KMS-11 (cell line): ENCODE measurements around the gene ADAMTS8.

ENCODE experiments used
- H2AFZ ChIP-seq: fragments of 200-600 bp; sonication (generic); 2 replicates; pipeline ENCODE4 v1.6.1; 2016; ENCODE audit warnings: antibody characterized with exemption, mixed run types, low read depth
- H3K27ac ChIP-seq: fragments of 200-600 bp; sonication (generic); 2 replicates; pipeline ENCODE4 v1.6.1; 2016; ENCODE audit warnings: mild to moderate bottlenecking, mixed run types
- H3K27me3 ChIP-seq: fragments of 200-600 bp; sonication (generic); 2 replicates; pipeline ENCODE4 v1.6.1; 2017; ENCODE audit warnings: mild to moderate bottlenecking, low read depth, mixed run types, moderate library complexity; ENCODE audit not compliant: insufficient read depth
- H3K36me3 ChIP-seq: fragments of 200-600 bp; sonication (generic); 2 replicates; pipeline ENCODE4 v1.6.1; 2017; ENCODE audit warnings: mild to moderate bottlenecking, mixed run types; ENCODE audit not compliant: insufficient read depth
- H3K4me1 ChIP-seq: fragments of 200-600 bp; sonication (generic); 2 replicates; pipeline ENCODE4 v1.6.1; 2016; ENCODE audit warnings: mild to moderate bottlenecking, low read depth, mixed run types; ENCODE audit not compliant: poor library complexity, severe bottlenecking
- H3K4me2 ChIP-seq: fragments of 200-600 bp; sonication (generic); 2 replicates; pipeline ENCODE4 v1.7.0; 2016; ENCODE audit warnings: mild to moderate bottlenecking, mixed run types
- H3K4me3 ChIP-seq: fragments of 200-600 bp; sonication (generic); IDR thresholded peaks from 2 replicates; pipeline ENCODE4 v1.6.1; 2017; ENCODE audit warnings: low read depth, low read length, mixed read lengths; ENCODE audit not compliant: insufficient read depth
- H3K79me2 ChIP-seq: fragments of 200-600 bp; sonication (generic); 2 replicates; pipeline ENCODE4 v1.6.1; 2016; ENCODE audit warnings: low read depth, mixed run types; ENCODE audit not compliant: insufficient read depth
- H3K9ac ChIP-seq: fragments of 200-600 bp; sonication (generic); 2 replicates; pipeline ENCODE4 v1.6.1; 2016; ENCODE audit warnings: mild to moderate bottlenecking, mixed run types
- H4K20me1 ChIP-seq: fragments of 200-600 bp; sonication (generic); 2 replicates; pipeline ENCODE4 v1.6.1; 2016; ENCODE audit warnings: mild to moderate bottlenecking, mixed run types; ENCODE audit not compliant: insufficient read depth
- CTCF ChIP-seq: fragments of 200-600 bp; sonication (generic); conservative IDR thresholded peaks from 2 replicates; pipeline ENCODE4 v1.6.1; 2017; ENCODE audit warnings: low read depth, mild to moderate bottlenecking, antibody characterized with exemption, low read length, moderate library complexity, mixed read lengths

The ADAMTS8 gene

GRCh38 chr11:130452176-130452575 lies 23.8 kb upstream of the ADAMTS8 start:
- Histone ChIP-seq H3K36me3 (no peaks in the 10 kb centered on the region), H4K20me1 (no peaks in the 10 kb centered on the region), H3K9ac (no peak overlapping the region), H3K4me1 (no peaks in the 10 kb centered on the region), H3K79me2 (no peaks in the 10 kb centered on the region), H3K27ac (no peak overlapping the region), H3K4me2 (no peak overlapping the region), H3K27me3 (no peaks in the 10 kb centered on the region), H2AFZ (no peak overlapping the region), H3K4me3 (no peak overlapping the region)
- TF ChIP-seq CTCF, result no peak

DNA sequence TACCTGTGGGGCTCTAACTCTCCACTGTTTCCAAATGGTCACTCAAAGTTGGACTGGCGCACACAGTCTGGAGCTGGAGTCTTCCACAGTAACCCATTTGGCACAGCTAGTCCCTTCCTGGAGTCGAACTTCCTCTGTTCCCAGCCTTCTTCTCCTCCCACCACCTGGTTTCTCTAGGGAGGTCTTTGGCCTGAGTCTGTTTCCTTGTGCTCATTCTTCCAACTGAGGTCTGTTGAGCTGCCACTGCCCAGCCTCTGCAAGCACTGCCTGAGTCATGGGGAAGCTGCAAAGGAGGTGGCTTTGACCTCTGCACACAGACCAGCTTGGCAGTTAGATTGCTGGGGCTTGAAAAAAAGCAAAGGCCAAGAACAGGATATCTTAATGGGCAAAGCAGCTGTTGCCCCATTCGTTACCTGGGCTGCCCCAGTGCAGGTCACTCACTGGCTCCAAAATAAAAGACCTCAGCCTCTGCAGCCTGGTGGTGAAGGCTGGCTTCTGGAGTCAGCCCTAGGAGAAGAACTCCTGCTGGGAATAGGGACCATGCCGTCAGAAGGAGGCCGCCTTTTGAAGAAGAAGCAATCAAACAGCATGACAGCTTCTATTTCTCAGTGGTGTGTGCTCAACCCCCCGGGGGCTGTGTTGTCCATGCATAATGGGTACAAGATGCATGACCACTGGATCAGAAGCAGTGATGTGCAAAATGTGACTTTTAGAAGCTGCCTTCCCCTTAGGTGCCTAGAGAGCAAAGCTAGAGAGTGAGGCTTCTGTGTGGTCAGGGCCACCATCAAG lies 23.0 kb upstream of the ADAMTS8 start:
- Histone ChIP-seq H3K4me3 (no peak overlapping the region), H3K79me2 (no peaks in the 10 kb centered on the region), H3K4me2 (no peak overlapping the region), H3K27me3 (no peaks in the 10 kb centered on the region), H3K4me1 (no peaks in the 10 kb centered on the region), H3K27ac (no peak overlapping the region), H2AFZ (no peak overlapping the region), H3K36me3 (no peaks in the 10 kb centered on the region), H4K20me1 (no peaks in the 10 kb centered on the region), H3K9ac (no peak overlapping the region)
- no peak for TF ChIP-seq CTCF

DNA sequence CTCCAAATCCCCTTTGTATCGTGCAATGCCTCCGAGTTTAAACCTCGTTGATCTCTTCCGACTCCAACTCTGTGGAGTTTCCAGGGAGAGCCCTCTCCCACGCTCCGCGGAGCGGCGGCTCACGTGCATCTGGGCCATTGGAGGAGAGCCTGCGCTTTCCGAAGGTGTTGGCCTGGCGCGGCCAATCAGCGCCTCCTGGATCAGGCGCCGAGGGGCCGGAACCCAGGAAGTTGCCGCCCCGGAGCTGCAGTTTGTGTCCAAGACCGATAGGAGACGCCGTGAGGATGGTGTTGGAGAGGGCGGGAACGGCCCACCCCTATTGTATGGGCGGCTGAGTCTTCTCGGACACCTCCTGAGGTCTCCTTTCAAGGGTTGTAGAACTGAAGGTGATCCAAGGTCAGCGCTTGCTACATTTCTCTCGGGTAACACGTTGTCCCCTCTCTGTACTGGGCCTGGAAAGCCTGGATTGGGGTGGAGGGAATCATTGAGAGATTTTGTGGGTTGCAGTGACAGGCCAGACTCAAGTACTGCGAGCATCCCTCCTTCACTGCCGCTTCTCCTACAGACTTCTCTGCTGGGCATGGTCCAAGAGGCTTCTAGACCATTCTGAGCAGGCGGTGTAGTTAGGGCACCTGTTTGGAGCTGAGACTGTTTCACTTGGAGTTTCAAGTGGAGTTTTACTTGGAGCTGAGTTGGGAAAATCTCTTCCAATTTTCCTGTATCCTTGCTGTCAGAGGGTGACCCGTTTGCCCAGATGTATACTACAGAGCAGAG lies 21.8 kb upstream of the ADAMTS8 start:
- H3K4me1 ChIP-seq, result no peaks in the 10 kb centered on the region
- H3K27me3 ChIP-seq, result no peaks in the 10 kb centered on the region
- H4K20me1 ChIP-seq, result no peaks in the 10 kb centered on the region
- no peak overlapping the region for H3K4me3 ChIP-seq
- H3K9ac ChIP-seq, result no peak overlapping the region
- H3K27ac ChIP-seq, result no peak overlapping the region
- H3K36me3 ChIP-seq, result no peaks in the 10 kb centered on the region
- no peak overlapping the region for H2AFZ ChIP-seq
- H3K79me2 ChIP-seq, result no peaks in the 10 kb centered on the region
- H3K4me2 ChIP-seq, result no peak overlapping the region
- TF ChIP-seq CTCF, result no peak

DNA sequence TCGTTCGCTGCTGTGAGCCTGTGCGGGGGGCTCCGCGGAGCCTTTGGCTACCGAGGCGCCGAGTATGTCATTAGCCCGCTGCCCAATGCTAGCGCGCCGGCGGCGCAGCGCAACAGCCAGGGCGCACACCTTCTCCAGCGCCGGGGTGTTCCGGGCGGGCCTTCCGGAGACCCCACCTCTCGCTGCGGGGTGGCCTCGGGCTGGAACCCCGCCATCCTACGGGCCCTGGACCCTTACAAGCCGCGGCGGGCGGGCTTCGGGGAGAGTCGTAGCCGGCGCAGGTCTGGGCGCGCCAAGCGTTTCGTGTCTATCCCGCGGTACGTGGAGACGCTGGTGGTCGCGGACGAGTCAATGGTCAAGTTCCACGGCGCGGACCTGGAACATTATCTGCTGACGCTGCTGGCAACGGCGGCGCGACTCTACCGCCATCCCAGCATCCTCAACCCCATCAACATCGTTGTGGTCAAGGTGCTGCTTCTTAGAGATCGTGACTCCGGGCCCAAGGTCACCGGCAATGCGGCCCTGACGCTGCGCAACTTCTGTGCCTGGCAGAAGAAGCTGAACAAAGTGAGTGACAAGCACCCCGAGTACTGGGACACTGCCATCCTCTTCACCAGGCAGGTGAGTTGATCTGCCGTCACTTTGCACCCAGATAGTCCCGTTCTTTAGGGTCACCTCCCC lies 21.0 kb upstream of the ADAMTS8 start:
- Histone ChIP-seq H4K20me1 (no peaks in the 10 kb centered on the region), H3K27me3 (no peaks in the 10 kb centered on the region), H3K36me3 (no peaks in the 10 kb centered on the region), H2AFZ (no peak overlapping the region), H3K9ac (no peak overlapping the region), H3K27ac (no peak overlapping the region), H3K4me2 (no peak overlapping the region), H3K4me1 (no peaks in the 10 kb centered on the region), H3K4me3 (no peak overlapping the region), H3K79me2 (no peaks in the 10 kb centered on the region)
- no peak for TF ChIP-seq CTCF
